OCI-LY7 (cell line): ENCODE results near the gene RXRA. TPM values are rescaled to one million over a fixed set of nuclear protein-coding genes. Genes with fewer than 3 reads are reported as not detected.

Experiments used
- BruUV-seq: library from RNA; stranded (reverse); fragments of 400-500 nt; replicated peaks from 2 replicates; lab custom pipeline; 2021; lab: Mats Ljungman, UMichigan
- CTCF ChIA-PET: fragments of 300-600 bp; sonication (Branson Sonifier 250); formaldehyde crosslinking; loops from one replicate; lab custom pipeline; 2022; ENCODE audit warnings: antibody characterized with exemption; ENCODE audit not compliant: unreplicated experiment; lab: Charles Lee
- POLR2A ChIA-PET: fragments of 300-600 bp; sonication (Branson Sonifier 250); formaldehyde crosslinking; loops from one replicate; lab custom pipeline; 2022; ENCODE audit warnings: antibody characterized with exemption; lab: Charles Lee
- DNase-seq: peaks from one replicate; pipeline ENCODE4 v3.0.0-alpha.2; 2015; ENCODE audit warnings: low spot score
- H2AFZ ChIP-seq: fragments of 200-600 bp; sonication (generic), shearing (Covaris generic); 2 replicates; pipeline ENCODE4 v1.6.1; 2014; ENCODE audit warnings: mild to moderate bottlenecking, antibody characterized with exemption, low read length, moderate library complexity
- H3K27ac ChIP-seq: fragments of 200-600 bp; sonication (generic); 2 replicates; pipeline ENCODE4 v1.5.1; 2014; ENCODE audit warnings: mixed run types, low read depth, mild to moderate bottlenecking, moderate library complexity, low read length, inconsistent platforms; ENCODE audit not compliant: poor library complexity, severe bottlenecking
- H3K36me3 ChIP-seq: fragments of 200-600 bp; sonication (generic); 2 replicates; pipeline ENCODE4 v1.6.1; 2014; ENCODE audit warnings: mild to moderate bottlenecking, antibody characterized with exemption, low read length, moderate library complexity, mixed read lengths; ENCODE audit not compliant: insufficient read depth
- H3K4me1 ChIP-seq: fragments of 200-600 bp; sonication (generic); 2 replicates; pipeline ENCODE4 v1.5.1; 2014; ENCODE audit warnings: mild to moderate bottlenecking, low read length; ENCODE audit not compliant: insufficient read depth, poor library complexity, severe bottlenecking
- H3K4me2 ChIP-seq: fragments of 200-600 bp; sonication (generic); 2 replicates; pipeline ENCODE4 v1.6.1; 2014; ENCODE audit warnings: mild to moderate bottlenecking, low read length
- H3K4me3 ChIP-seq: fragments of 200-600 bp; sonication (generic); 2 replicates; pipeline ENCODE4 v1.5.1; 2014; ENCODE audit warnings: mild to moderate bottlenecking, low read depth, low read length; ENCODE audit not compliant: poor library complexity, severe bottlenecking
- H3K79me2 ChIP-seq: fragments of 200-600 bp; sonication (generic); 2 replicates; pipeline ENCODE4 v1.6.1; 2016; ENCODE audit warnings: low read depth, mild to moderate bottlenecking, low read length, moderate library complexity, mixed read lengths; ENCODE audit not compliant: insufficient read depth
- H3K9me2 ChIP-seq: fragments of 200-600 bp; sonication (generic); 2 replicates; pipeline ENCODE4 v1.6.1; 2016; ENCODE audit warnings: mild to moderate bottlenecking, low read length, mixed read lengths; ENCODE audit not compliant: insufficient read depth
- H3K9me3 ChIP-seq: fragments of 200-600 bp; sonication (generic); 2 replicates; pipeline ENCODE4 v1.6.1; 2014; ENCODE audit warnings: mild to moderate bottlenecking, mixed run types, low read length, mixed read lengths
- H4K20me1 ChIP-seq: fragments of 200-600 bp; sonication (generic); 2 replicates; pipeline ENCODE4 v1.6.1; 2014; ENCODE audit warnings: mild to moderate bottlenecking, antibody characterized with exemption, low read length, moderate library complexity, mixed read lengths; ENCODE audit not compliant: insufficient read depth
- EZH2phosphoT487 ChIP-seq: fragments of 200-600 bp; sonication (generic); IDR thresholded peaks from 2 replicates; pipeline ENCODE4 v1.6.1; 2018; ENCODE audit warnings: low read depth, borderline replicate concordance, mild to moderate bottlenecking, mixed run types, antibody characterized with exemption, low read length, moderate library complexity, mixed read lengths
- intact Hi-C: fragments of 100-400 bp; cut with micrococcal nuclease; formaldehyde crosslinking; loops from one replicate; pipeline ENCODE4 v1.10.0; 2022; ENCODE audit not compliant: unreplicated experiment
- total RNA-seq, 2 experiments: library from RNA; depleted of rRNA in 1 of 2; stranded (reverse); fragments of >200 nt in 1 of 2; shearing (Covaris generic) in 1 of 2; gene quantifications; 2 replicates each; pipeline ENCODE4 v1.2.3, GENCODE V29; 2014 to 2022
- TF ChIP-seq, protein P1 (sequence below): fragments of 200-600 bp; sonication (generic); conservative IDR thresholded peaks from 2 replicates; pipeline ENCODE4 v1.5.1; 2014; ENCODE audit warnings: mild to moderate bottlenecking, antibody characterized with exemption, low read length, moderate library complexity, mixed read lengths

The RXRA gene
- total RNA-seq, 2 experiments from 2014 or later: 0.25 to 0.40 TPM

GRCh38 chr9:134418354-134418753, 92.1 kb downstream of the RXRA start:
- no peak for DNase-seq
- Histone ChIP-seq H4K20me1 (no peaks in the 10 kb centered on the region), H3K27ac (no peak overlapping the region), H3K4me2 (no peak overlapping the region), H3K79me2 (no peaks in the 10 kb centered on the region), H3K9me2 (no peaks in the 10 kb centered on the region), H2AFZ (no peak overlapping the region), H3K36me3 (no peaks in the 10 kb centered on the region), H3K4me3 (no peak overlapping the region), H3K9me3 (no peaks in the 10 kb centered on the region), H3K4me1 (no peaks in the 10 kb centered on the region)
- CTCF ChIA-PET: no interaction called here
- intact Hi-C loops: loop anchor here (2.0 kb wide), 1 partner anchor 22 kb away; no protein-coding TSS in a partner anchor
- POLR2A ChIA-PET: no interaction called here
- no peak for TF ChIP-seq EZH2phosphoT487
- TF ChIP-seq, protein P1, sequence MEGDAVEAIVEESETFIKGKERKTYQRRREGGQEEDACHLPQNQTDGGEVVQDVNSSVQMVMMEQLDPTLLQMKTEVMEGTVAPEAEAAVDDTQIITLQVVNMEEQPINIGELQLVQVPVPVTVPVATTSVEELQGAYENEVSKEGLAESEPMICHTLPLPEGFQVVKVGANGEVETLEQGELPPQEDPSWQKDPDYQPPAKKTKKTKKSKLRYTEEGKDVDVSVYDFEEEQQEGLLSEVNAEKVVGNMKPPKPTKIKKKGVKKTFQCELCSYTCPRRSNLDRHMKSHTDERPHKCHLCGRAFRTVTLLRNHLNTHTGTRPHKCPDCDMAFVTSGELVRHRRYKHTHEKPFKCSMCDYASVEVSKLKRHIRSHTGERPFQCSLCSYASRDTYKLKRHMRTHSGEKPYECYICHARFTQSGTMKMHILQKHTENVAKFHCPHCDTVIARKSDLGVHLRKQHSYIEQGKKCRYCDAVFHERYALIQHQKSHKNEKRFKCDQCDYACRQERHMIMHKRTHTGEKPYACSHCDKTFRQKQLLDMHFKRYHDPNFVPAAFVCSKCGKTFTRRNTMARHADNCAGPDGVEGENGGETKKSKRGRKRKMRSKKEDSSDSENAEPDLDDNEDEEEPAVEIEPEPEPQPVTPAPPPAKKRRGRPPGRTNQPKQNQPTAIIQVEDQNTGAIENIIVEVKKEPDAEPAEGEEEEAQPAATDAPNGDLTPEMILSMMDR: no peak
- BruUV-seq: no TSS peak

GRCh38 chr9:134419000-134419683, 92.9 kb downstream of the RXRA start:
- Histone ChIP-seq H3K4me2 (no peak overlapping the region), H3K4me1 (no peaks in the 10 kb centered on the region), H3K4me3 (no peak overlapping the region), H3K9me2 (no peaks in the 10 kb centered on the region), H2AFZ (no peak overlapping the region), H3K27ac (no peak overlapping the region), H4K20me1 (no peaks in the 10 kb centered on the region), H3K9me3 (no peaks in the 10 kb centered on the region), H3K79me2 (no peaks in the 10 kb centered on the region), H3K36me3 (no peaks in the 10 kb centered on the region)
- intact Hi-C loops: loop anchor here (2.0 kb wide), 1 partner anchor 22 kb away; no protein-coding TSS in a partner anchor
- CTCF ChIA-PET: no interaction called here
- no peak for DNase-seq
- TF ChIP-seq EZH2phosphoT487: no peak
- TF ChIP-seq, protein P1: no peak
- POLR2A ChIA-PET: no interaction called here
- BruUV-seq: no TSS peak

GRCh38 chr9:134419684-134420076, 93.4 kb downstream of the RXRA start:
- no peak overlapping the region for H3K27ac ChIP-seq
- no peaks in the 10 kb centered on the region for H3K4me1 ChIP-seq
- intact Hi-C loops: loop anchor here (2.0 kb wide), 1 partner anchor 23 kb away; no protein-coding TSS in a partner anchor
- no TSS peak for BruUV-seq
- DNase-seq: no peak
- H3K4me3 ChIP-seq: no peak overlapping the region
- H3K9me3 ChIP-seq: no peaks in the 10 kb centered on the region
- no peak overlapping the region for H3K4me2 ChIP-seq
- TF ChIP-seq, protein P1: peak; percentile 59
- TF ChIP-seq EZH2phosphoT487: no peak
- no peaks in the 10 kb centered on the region for H3K79me2 ChIP-seq
- H4K20me1 ChIP-seq: no peaks in the 10 kb centered on the region
- CTCF ChIA-PET: no interaction called here
- POLR2A ChIA-PET: no interaction called here
- H3K36me3 ChIP-seq: no peaks in the 10 kb centered on the region
- H3K9me2 ChIP-seq: no peaks in the 10 kb centered on the region
- H2AFZ ChIP-seq: no peak overlapping the region
